C4-2B (cell line): ENCODE data around the gene SNPH.

ENCODE experiments used
- ZFX ChIP-seq: fragments of 450-650 bp; IDR thresholded peaks from 2 replicates; pipeline ENCODE4 v1.6.1; 2017
- TF ChIP-seq, protein P1 (sequence below): fragments of 450-650 bp; conservative IDR thresholded peaks from 2 replicates; pipeline ENCODE4 v1.5.1; 2017; ENCODE audit warnings: mild to moderate bottlenecking

DNA sequence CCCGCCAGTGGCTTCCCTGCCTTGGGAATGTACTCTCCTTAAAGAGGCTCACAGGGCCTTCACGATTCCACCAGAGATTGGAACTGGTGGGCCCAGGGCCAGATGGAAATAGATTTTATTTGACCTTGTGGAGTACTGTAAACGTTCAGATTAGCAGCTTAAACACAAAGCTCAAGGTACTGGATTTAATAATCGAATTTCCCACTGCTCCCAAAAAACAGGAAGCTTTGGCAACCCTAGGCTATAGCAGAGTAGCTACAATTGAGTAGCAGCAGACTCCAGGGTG lies 55.5 kb downstream of the SNPH start:
- TF ChIP-seq, protein P1, sequence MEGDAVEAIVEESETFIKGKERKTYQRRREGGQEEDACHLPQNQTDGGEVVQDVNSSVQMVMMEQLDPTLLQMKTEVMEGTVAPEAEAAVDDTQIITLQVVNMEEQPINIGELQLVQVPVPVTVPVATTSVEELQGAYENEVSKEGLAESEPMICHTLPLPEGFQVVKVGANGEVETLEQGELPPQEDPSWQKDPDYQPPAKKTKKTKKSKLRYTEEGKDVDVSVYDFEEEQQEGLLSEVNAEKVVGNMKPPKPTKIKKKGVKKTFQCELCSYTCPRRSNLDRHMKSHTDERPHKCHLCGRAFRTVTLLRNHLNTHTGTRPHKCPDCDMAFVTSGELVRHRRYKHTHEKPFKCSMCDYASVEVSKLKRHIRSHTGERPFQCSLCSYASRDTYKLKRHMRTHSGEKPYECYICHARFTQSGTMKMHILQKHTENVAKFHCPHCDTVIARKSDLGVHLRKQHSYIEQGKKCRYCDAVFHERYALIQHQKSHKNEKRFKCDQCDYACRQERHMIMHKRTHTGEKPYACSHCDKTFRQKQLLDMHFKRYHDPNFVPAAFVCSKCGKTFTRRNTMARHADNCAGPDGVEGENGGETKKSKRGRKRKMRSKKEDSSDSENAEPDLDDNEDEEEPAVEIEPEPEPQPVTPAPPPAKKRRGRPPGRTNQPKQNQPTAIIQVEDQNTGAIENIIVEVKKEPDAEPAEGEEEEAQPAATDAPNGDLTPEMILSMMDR: no peak
- TF ChIP-seq ZFX: no peak
